ENCODE measurements around the gene KLHL17.

The KLHL17 gene

GRCh38 chr1:960363-961131, at the start of gene KLHL17:
Gene KLHL17 (plus strand): TSS chr1:960584. CDS start chr1:960694, 110 bp downstream.
- Histone ChIP-seq H3K4me3 (ENCODE audit: low read length) (peak within 1 kb of the TSS; percentile 44), H3K4me1 (ENCODE audit: control insufficient read depth, low read depth, low read length) (no peaks in the 10 kb centered on the region), H3K27me3 (ENCODE audit: control insufficient read depth, insufficient read depth, low read length) (peaks cover 24% of the 10 kb centered on the region), H3K9ac (ENCODE audit: low read length) (no peak within 1 kb of the TSS), H3K9me3 (ENCODE audit: control insufficient read depth, low read depth, low read length) (no peaks in the 10 kb centered on the region), H3K36me3 (ENCODE audit: control insufficient read depth, low read depth, low read length) (peaks cover 14% of the 10 kb centered on the region), H3K27ac (ENCODE audit: low read length) (no peak within 1 kb of the TSS)

DNA sequence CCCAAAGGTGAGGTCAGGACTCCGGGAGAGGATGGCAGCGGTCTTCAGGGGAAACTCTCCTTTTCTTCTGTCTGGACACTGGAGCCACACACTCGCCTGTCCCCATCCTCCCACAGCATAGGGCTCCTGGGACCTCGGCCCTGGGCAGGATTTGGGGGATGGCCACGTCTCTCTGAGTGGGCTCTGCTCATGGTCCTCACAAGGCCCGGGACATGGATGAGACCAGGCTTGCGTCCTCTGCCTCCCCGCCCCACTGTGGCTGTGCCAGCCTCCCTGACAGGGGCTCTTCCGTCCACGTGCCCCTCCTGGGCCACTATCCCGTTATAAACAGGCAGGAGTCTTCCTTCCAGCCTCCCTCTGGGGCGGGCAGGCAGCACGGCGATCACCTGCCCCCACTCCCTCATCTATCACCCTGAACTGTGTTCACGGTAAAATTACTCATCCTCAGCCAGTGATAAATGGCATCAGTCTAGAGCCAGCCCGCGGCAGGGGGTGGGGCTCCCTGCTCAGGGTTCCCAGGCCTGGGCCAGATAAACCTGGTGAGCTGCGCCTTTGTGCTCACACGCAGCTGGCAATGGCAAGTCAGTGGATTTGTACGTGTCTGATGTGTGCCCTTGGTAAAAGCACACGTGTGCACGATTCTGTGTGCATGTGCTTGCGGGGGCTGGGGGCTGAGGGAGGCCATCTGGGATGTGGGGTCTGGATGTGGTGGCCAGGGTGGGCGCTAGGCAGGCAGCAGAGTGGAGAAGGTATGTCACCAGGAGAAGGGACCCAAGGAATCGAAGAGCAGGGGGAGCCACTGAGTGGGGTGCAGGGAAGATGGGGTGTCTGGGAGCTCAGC, 49.3 kb upstream of the KLHL17 start:
- Histone ChIP-seq H3K9ac (ENCODE audit: low read length) (no peak overlapping the region), H3K27me3 (ENCODE audit: control insufficient read depth, insufficient read depth, low read length) (peaks cover 71% of the 10 kb centered on the region), H3K36me3 (ENCODE audit: control insufficient read depth, low read depth, low read length) (no peaks in the 10 kb centered on the region), H3K27ac (ENCODE audit: low read length) (no peak overlapping the region), H3K9me3 (ENCODE audit: control insufficient read depth, low read depth, low read length) (no peaks in the 10 kb centered on the region), H3K4me1 (ENCODE audit: control insufficient read depth, low read depth, low read length) (no peaks in the 10 kb centered on the region), H3K4me3 (ENCODE audit: low read length) (no peak overlapping the region)

DNA sequence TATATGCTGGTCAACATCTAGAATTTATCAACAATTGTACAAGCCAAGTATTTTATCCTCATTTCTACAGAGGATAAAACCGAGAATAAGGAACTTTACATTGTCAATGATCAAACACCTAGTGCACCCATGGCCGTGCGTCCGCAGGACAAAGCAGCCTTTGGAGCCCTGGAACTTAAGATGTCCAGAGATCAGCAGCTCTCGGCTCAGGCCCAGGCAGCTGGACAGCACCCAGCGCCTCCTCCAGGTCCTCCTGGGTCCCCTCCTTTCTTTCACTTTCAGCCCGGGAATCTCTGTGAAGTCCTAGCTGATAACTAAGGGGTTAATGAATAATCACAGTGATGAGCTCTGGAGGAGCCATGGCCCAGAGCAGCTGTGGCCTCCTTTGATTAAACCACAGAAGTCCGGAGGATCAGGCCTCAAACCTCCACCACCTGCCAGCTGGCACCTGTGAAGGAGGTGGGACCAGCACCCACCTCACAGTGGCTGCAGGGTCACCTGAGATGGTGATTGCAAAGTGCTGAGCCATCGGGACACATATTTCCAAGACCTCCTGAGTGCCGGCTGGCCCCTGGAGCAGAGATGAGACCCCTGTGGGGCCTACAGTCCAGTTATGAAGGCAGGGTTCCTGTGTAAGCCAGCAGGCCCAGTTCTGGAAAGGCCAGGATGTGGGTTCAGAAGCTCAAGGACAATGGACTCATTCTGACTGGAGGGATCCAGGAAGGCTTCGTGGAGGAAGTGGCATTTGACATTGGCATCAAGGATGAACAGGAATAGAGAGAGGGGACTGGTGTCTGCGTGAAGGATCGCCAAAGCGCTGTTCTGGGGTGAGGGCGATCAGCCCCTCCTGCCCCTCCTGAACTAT, 48.3 kb upstream of the KLHL17 start:
- Histone ChIP-seq H3K9me3 (ENCODE audit: control insufficient read depth, low read depth, low read length) (no peaks in the 10 kb centered on the region), H3K27me3 (ENCODE audit: control insufficient read depth, insufficient read depth, low read length) (peaks cover 71% of the 10 kb centered on the region), H3K4me3 (ENCODE audit: low read length) (no peak overlapping the region), H3K4me1 (ENCODE audit: control insufficient read depth, low read depth, low read length) (no peaks in the 10 kb centered on the region), H3K27ac (ENCODE audit: low read length) (no peak overlapping the region), H3K36me3 (ENCODE audit: control insufficient read depth, low read depth, low read length) (no peaks in the 10 kb centered on the region), H3K9ac (ENCODE audit: low read length) (no peak overlapping the region)

DNA sequence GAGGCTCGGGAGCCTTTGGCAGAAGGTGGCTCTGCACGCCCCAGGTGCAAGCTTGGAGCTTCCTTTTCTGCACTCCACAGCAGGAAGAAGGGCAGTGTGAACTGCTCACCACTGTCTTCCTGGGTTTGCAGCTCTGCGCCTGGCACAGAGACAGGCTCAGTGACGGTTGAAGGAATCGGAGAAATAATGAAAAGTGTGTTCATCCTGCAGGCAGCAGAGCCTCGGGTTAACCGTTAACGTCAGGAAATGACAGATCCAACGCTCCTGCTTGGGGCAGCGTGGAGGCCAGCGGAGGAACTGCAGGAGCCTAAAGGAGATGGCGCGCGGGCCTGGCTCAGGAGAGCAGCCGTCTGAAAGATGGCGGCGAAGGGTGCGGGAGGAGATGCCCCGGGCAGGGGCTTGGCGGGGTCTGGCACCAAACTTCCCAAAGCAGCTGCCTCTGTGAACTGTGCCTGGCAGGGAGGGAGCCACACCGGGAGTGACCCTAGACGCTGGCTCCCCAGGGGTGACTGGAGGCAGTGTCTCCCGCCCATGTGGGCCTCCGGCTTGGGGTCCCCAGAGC, 47.6 kb upstream of the KLHL17 start:
- Histone ChIP-seq H3K9me3 (ENCODE audit: control insufficient read depth, low read depth, low read length) (no peaks in the 10 kb centered on the region), H3K4me3 (ENCODE audit: low read length) (no peak overlapping the region), H3K27me3 (ENCODE audit: control insufficient read depth, insufficient read depth, low read length) (peaks cover 71% of the 10 kb centered on the region), H3K9ac (ENCODE audit: low read length) (no peak overlapping the region), H3K36me3 (ENCODE audit: control insufficient read depth, low read depth, low read length) (no peaks in the 10 kb centered on the region), H3K4me1 (ENCODE audit: control insufficient read depth, low read depth, low read length) (no peaks in the 10 kb centered on the region), H3K27ac (ENCODE audit: low read length) (no peak overlapping the region)

DNA sequence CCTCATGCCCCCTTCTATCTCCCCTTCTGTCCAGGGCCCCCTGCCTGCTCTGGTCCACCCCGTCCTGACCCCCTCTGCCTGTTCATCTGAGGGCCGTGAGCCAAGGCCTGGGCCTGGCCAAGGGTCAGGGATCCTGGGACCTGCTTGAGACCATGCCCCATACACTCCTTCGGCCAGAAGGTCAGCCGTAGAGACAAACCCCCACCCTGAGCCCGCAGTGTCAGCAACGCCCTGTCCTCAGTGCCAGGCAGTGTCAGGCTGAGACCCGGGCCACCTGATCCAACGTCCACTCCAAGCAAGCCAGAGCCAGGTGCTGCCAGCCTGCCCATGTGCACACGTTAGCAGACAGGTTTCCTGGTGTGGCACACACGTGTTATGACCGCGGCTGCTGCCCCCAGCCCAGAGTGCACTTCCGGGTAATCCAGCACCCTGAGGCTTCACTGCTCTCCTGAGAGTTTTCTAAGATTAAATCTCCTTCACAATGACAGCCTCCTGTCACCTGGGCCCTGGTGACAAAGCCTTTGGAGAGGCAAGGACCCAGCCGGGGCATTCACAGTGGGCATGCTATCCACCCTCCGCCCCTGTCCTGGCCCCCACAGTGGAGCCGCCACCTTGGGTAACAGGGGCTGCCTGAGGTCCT, 46.8 kb upstream of the KLHL17 start:
- no peak overlapping the region for H3K27ac ChIP-seq (ENCODE audit: low read length)
- H3K4me1 ChIP-seq (ENCODE audit: control insufficient read depth, low read depth, low read length): no peaks in the 10 kb centered on the region
- no peaks in the 10 kb centered on the region for H3K9me3 ChIP-seq (ENCODE audit: control insufficient read depth, low read depth, low read length)
- no peak overlapping the region for H3K4me3 ChIP-seq (ENCODE audit: low read length)
- H3K36me3 ChIP-seq (ENCODE audit: control insufficient read depth, low read depth, low read length): no peaks in the 10 kb centered on the region
- H3K9ac ChIP-seq (ENCODE audit: low read length): no peak overlapping the region
- peaks cover 74% of the 10 kb centered on the region for H3K27me3 ChIP-seq (ENCODE audit: control insufficient read depth, insufficient read depth, low read length)

GRCh38 chr1:914131-914890, 46.1 kb upstream of the KLHL17 start:
- H3K4me3 ChIP-seq (ENCODE audit: low read length): no peak overlapping the region
- H3K27me3 ChIP-seq (ENCODE audit: control insufficient read depth, insufficient read depth, low read length): peaks cover 81% of the 10 kb centered on the region
- no peaks in the 10 kb centered on the region for H3K36me3 ChIP-seq (ENCODE audit: control insufficient read depth, low read depth, low read length)
- H3K9ac ChIP-seq (ENCODE audit: low read length): no peak overlapping the region
- H3K27ac ChIP-seq (ENCODE audit: low read length): no peak overlapping the region
- no peaks in the 10 kb centered on the region for H3K4me1 ChIP-seq (ENCODE audit: control insufficient read depth, low read depth, low read length)
- no peaks in the 10 kb centered on the region for H3K9me3 ChIP-seq (ENCODE audit: control insufficient read depth, low read depth, low read length)

GRCh38 chr1:914891-915280, 45.5 kb upstream of the KLHL17 start:
- Histone ChIP-seq H3K4me3 (ENCODE audit: low read length) (no peak overlapping the region), H3K9ac (ENCODE audit: low read length) (no peak overlapping the region), H3K36me3 (ENCODE audit: control insufficient read depth, low read depth, low read length) (no peaks in the 10 kb centered on the region), H3K27ac (ENCODE audit: low read length) (no peak overlapping the region), H3K4me1 (ENCODE audit: control insufficient read depth, low read depth, low read length) (no peaks in the 10 kb centered on the region), H3K9me3 (ENCODE audit: control insufficient read depth, low read depth, low read length) (no peaks in the 10 kb centered on the region), H3K27me3 (ENCODE audit: control insufficient read depth, insufficient read depth, low read length) (peaks cover 87% of the 10 kb centered on the region)

GRCh38 chr1:915295-916172, 44.9 kb upstream of the KLHL17 start:
- no peak overlapping the region for H3K9ac ChIP-seq (ENCODE audit: low read length)
- no peak overlapping the region for H3K4me3 ChIP-seq (ENCODE audit: low read length)
- no peaks in the 10 kb centered on the region for H3K9me3 ChIP-seq (ENCODE audit: control insufficient read depth, low read depth, low read length)
- no peaks in the 10 kb centered on the region for H3K36me3 ChIP-seq (ENCODE audit: control insufficient read depth, low read depth, low read length)
- peaks cover 94% of the 10 kb centered on the region for H3K27me3 ChIP-seq (ENCODE audit: control insufficient read depth, insufficient read depth, low read length)
- H3K4me1 ChIP-seq (ENCODE audit: control insufficient read depth, low read depth, low read length): peaks cover 1% of the 10 kb centered on the region
- no peak overlapping the region for H3K27ac ChIP-seq (ENCODE audit: low read length)

- no peaks in the 10 kb centered on the region for H3K9me3 ChIP-seq (ENCODE audit: control insufficient read depth, low read depth, low read length)
- H3K4me3 ChIP-seq (ENCODE audit: low read length): no peak overlapping the region
- H3K27me3 ChIP-seq (ENCODE audit: control insufficient read depth, insufficient read depth, low read length): peaks cover 99% of the 10 kb centered on the region
- H3K9ac ChIP-seq (ENCODE audit: low read length): no peak overlapping the region
- H3K36me3 ChIP-seq (ENCODE audit: control insufficient read depth, low read depth, low read length): no peaks in the 10 kb centered on the region
- H3K4me1 ChIP-seq (ENCODE audit: control insufficient read depth, low read depth, low read length): peaks cover 5% of the 10 kb centered on the region
- H3K27ac ChIP-seq (ENCODE audit: low read length): no peak overlapping the region
Observed at GRCh38 chr1:916173-917075, 44.0 kb upstream of the KLHL17 start.
